Measurements from ENCODE around the gene COBL. TPM values are rescaled to one million over a fixed set of nuclear protein-coding genes. Genes with fewer than 3 reads are reported as not detected.

The COBL gene
- total RNA-seq, 4 donors from 2014 or later, result 1.1 to 27.7 (median 15.2) TPM

GRCh38 chr7:51318001-51318400, 1.4 kb upstream of the COBL start:
- ATAC-seq (ENCODE audit: low FRiP score) (no peak), DNase-seq (ENCODE audit: low spot score) (no peak)
- no peak for TF ChIP-seq CTCF (IDR thresholded peaks at IDR 0.05)

GRCh38 chr7:51317582-51317910, 937 bp upstream of the COBL start:
- TF ChIP-seq CTCF (IDR thresholded peaks at IDR 0.05), result no peak
- ATAC-seq (ENCODE audit: low FRiP score) (no peak), DNase-seq (ENCODE audit: low spot score) (no peak)

GRCh38 chr7:51316262-51316665, 345 bp downstream of the COBL start:
- DNase-seq (ENCODE audit: low spot score) (no peak), ATAC-seq (ENCODE audit: low FRiP score) (peak; percentile 59)
- TF ChIP-seq CTCF (IDR thresholded peaks at IDR 0.05), result no peak

GRCh38 chr7:51315393-51316261, 982 bp downstream of the COBL start:
- ATAC-seq (ENCODE audit: low FRiP score) (peak; percentile 26), DNase-seq (ENCODE audit: low spot score) (no peak)
- TF ChIP-seq CTCF (IDR thresholded peaks at IDR 0.05), result no peak

- ATAC-seq (ENCODE audit: low FRiP score), result no peak
- TF ChIP-seq CTCF (IDR thresholded peaks at IDR 0.05), result no peak
- no peak for DNase-seq (ENCODE audit: low spot score)
These were observed 1.9 kb downstream of the COBL start for GRCh38 chr7:51314726-51315125.

GRCh38 chr7:51313738-51314425, 2.7 kb downstream of the COBL start:
- TF ChIP-seq CTCF (IDR thresholded peaks at IDR 0.05), result no peak
- DNase-seq (ENCODE audit: low spot score) (no peak), ATAC-seq (ENCODE audit: low FRiP score) (no peak)

Measured in omental fat pad (tissue), 4 donors.